ENCODE measurements around the gene SLU7.

GRCh38 chr5:160455600-160455999 lies 36.7 kb upstream of the SLU7 start:
- TF ChIP-seq CTCF (IDR thresholded peaks at IDR 0.05 in 4 of 5, conservative IDR thresholded peaks at IDR 0.05 in 1 of 5): no peak
- no peak for TF ChIP-seq POLR2A (IDR thresholded peaks at IDR 0.05)

Data from gastrocnemius medialis (tissue), 4 donors.